GM18868 (cell line): ENCODE data around the gene TARBP2.

Experiments
- ATAC-seq: cut with Tn5 transposase; IDR thresholded peaks from one replicate; pipeline ENCODE4 v1.9.1; 2021; ENCODE audit warnings: mild to moderate bottlenecking, moderate library complexity; ENCODE audit not compliant: unreplicated experiment

TARBP2 gene

DNA sequence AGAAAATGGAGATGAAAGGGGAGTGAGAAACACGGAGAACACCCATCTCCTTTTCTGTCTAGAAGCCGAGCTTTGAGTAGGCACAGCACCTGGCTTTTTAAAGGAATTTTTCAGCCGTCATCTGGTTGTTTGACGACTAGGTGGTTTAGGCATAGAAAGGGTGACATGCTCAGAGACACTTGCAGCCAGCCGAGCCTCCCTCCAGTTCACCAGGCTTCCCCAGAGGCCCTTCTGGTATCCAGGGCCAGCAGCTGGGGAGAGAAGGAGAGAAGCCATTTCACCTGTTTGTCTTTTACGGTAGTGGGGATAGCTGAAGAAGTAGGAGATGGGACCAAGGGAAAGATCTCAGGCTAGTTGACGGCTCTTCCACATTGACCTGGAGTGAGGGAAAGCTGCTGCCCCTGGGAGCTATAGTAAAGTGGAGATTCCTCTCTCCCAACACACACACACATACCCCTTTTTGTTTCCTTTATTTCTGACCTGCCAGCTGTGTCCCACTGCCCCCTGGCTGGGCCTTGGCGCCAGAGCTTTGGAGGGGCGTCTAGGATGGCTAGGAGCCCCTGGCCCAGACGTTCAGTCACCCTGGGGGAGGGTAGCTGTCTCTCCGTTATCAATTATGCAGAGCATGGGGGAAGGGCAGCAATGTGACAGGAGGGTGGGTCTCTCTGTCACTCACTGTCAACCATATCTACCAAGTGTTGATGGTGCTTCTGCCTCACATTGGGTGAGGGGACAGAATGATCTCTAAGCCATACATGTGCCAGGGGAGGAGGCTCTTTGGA lies 7.3 kb upstream of the TARBP2 start:
- ATAC-seq, result no peak

GRCh38 chr12:53495903-53496751 lies 5.0 kb upstream of the TARBP2 start:
- no peak for ATAC-seq

DNA sequence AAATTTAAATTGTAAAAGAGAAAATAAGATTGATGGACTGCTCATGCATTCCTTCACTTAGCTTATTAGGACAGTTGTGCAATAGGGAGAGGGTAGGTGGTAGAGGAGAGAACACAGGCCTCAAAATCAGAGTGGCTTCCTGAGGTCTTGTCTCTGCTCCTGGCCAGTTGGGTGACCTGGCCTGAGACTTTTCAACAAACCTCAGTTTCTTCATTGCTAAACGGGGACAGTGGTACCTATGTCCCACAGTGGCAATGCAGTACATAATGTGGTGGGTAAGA lies 4.4 kb upstream of the TARBP2 start:
- no peak for ATAC-seq

- no peak for ATAC-seq
Observed at GRCh38 chr12:53497461-53497860, 3.6 kb upstream of the TARBP2 start.

- no peak for ATAC-seq
Observed at GRCh38 chr12:53498235-53498630, 2.9 kb upstream of the TARBP2 start.

- ATAC-seq, result no peak
Observed at GRCh38 chr12:53499266-53500141, 1.6 kb upstream of the TARBP2 start, which contains the start of gene MAP3K12. Gene MAP3K12, minus strand, starts transcription at chr12:53499458. Its CDS starts 12,067 bp downstream, at chr12:53487391.

DNA sequence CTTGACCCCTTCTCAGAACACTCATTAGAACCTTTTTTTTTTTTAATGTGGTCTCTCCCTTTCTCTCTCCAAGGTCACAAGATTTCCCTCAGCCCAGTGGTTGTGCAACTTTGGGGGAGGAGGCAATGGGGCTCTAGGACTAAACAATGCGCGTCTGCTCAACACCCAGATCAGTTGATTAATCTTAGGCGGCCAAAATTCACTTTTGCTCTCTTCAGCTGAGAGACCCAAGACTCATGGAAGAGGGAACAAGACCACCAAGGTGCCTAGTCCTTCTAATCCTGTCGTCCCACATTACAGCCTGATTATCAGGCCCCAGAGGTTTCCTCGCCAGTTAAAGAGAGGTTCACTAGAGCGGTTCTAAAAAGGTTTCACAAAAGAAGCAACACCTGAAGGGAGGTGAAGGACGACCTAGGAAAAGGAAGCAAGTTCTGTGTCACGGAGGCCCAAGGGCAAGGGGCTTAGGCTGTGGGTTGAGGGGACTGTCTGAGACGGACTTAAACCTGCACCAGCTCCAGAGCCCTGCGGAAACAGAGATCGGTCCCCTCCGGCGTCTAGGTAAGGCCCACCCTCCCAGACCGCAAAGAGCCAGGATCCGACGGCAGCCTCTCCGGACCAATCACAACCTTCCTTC lies 824 bp upstream of the TARBP2 start:
- no peak for ATAC-seq

DNA sequence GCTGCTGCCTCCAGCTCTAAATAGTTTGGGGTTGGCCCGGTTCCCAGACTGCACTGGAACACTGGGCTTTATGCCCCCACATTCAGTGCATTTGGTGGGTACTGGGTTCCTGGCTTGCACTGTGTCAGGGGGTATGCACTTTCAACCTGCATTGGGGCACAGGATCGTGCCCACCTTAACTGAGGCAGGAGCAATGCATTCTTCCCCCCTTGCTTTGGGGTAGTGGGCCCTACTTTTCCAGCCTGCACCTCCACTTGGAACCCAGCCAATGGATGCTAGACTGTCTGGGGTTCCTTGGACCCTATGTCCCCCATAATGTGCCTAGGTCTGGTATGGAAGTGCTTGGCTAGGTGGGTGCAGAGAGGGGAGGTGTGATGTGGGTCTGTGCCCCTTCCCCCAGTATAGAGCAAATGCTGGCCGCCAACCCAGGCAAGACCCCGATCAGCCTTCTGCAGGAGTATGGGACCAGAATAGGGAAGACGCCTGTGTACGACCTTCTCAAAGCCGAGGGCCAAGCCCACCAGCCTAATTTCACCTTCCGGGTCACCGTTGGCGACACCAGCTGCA lies 615 bp downstream of the TARBP2 start:
- no peak for ATAC-seq

DNA sequence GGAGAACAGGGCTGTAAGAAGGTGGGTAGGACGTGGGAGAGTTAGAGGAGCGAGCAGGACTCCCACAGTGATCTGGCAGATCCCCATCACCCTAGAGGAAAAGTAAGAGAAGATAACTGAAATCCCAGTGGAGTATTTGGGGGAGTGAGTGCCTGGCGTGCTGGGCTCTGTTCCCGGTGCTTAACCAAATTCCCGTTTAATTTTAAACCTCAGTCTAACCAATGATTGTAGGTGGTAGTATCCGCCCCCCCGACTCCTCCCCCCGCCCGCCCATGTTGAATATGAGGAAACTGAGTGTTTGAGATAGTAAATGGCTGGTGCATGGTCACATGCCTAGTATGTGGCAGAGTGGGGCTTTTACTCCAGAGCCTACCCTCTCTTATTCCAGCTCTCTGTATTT lies 1.2 kb downstream of the TARBP2 start:
- ATAC-seq, result no peak

DNA sequence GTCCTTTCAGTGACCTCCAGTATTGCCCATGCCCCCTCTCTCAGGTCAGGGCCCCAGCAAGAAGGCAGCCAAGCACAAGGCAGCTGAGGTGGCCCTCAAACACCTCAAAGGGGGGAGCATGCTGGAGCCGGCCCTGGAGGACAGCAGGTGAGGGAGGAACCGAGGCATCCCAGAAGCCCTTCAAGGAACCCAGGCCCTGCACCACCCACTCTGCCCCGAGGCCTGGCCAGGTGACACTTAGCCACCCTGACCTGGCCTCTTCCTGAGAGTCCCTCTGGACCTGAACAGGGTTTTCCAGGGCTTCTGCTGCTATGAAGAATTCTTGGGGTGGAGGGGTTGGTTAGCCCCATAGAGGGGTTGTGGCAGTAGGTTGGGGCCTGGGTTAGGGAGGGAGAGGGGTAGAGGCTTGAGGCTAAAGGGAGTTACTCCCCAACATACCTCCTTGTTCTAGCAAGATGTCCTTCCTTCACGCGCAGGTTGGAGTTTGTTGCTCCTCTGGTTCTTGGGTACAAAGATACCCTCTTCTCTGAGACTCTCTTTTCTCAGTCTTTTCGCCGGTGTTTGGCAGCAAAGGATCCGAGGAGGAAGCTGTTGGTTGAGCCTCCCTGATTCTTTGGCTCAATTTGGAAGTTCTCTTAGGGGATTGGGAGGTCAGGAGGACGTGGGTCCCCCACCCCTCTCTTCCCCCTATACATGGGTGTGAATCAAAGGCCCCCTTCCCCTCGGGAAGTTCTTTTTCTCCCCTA lies 2.1 kb downstream of the TARBP2 start:
- ATAC-seq, result no peak

- ATAC-seq, result no peak
Observed at GRCh38 chr12:53504004-53504920, 3.2 kb downstream of the TARBP2 start.

GRCh38 chr12:53505086-53505485 lies 4.0 kb downstream of the TARBP2 start:
- ATAC-seq, result no peak

- ATAC-seq, result no peak
Observed at GRCh38 chr12:53505555-53506449, 4.7 kb downstream of the TARBP2 start.

DNA sequence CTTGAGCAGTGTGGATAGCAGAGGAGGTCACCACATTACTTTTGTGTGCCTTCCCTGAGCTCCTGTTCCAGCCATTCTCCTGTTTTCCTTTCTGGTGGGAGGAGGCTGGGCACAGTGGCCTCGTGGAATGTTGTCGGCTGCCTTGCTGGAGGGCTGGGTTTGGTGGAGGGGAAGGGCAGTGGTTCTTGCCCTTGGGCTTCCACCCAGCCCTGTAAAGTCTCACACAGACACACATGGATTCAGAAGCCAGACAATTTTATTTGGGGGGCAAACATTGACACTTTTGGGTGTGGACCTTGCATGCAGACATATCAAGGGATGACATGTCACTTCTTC lies 5.3 kb downstream of the TARBP2 start:
- no peak for ATAC-seq

DNA sequence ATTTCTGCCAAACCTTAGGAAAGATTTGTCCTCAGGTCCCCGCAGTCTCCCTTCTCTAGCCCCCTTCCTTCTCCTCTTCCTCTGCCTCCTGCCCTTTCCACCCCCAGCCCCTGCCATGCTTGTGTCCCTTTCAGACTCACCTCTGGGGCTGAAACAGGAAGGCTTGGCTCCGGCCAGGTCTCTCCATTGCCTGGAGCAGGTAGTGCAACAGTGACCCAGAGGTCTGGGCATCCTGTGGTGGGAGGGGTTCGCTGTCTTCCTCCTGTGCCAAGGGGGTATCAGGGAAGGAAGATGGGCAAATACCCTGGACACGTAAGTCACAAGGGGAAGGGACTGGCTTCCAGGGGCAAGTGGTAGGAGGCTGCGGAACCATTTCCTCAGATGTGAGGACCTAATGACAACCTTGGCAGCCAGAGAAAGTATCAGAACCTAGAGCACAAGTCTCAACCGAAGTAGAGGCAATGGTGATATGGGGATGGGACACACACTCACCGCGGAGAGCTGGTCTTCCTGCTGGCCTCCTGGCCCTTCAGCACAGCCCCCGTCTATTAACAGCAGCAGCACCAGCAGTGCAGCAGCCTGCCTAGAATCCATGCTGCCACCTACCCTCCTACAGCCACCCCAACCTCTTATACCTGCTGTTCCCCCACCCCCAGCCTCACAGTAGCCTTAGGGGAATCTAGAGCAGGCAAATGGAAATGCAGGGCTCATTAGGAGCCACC lies 6.0 kb downstream of the TARBP2 start, which contains the start of gene NPFF:
TSS of gene NPFF (minus strand) at position 604 of the 722 bp plus-strand sequence. CDS start at position 594, 10 bp downstream.
- no peak for ATAC-seq

DNA sequence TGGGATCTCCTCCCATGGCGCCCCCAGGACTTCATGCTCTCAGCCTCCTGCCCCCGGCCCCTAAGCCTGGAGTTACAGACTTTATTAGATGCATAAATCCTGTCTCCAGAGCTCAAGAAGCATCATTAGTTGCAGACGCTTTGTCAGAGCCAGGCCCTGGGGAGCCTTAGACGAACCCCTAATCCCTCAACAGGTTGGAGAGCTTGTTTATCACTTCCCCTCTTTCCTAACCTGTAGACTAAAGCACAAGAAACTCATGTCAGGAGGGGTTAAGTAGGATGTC lies 6.5 kb downstream of the TARBP2 start:
- ATAC-seq, result no peak

GRCh38 chr12:53508534-53509170 lies 7.6 kb downstream of the TARBP2 start:
- peak; percentile 86 for ATAC-seq
